ENCODE data around the gene SPO11.

SPO11 gene

DNA sequence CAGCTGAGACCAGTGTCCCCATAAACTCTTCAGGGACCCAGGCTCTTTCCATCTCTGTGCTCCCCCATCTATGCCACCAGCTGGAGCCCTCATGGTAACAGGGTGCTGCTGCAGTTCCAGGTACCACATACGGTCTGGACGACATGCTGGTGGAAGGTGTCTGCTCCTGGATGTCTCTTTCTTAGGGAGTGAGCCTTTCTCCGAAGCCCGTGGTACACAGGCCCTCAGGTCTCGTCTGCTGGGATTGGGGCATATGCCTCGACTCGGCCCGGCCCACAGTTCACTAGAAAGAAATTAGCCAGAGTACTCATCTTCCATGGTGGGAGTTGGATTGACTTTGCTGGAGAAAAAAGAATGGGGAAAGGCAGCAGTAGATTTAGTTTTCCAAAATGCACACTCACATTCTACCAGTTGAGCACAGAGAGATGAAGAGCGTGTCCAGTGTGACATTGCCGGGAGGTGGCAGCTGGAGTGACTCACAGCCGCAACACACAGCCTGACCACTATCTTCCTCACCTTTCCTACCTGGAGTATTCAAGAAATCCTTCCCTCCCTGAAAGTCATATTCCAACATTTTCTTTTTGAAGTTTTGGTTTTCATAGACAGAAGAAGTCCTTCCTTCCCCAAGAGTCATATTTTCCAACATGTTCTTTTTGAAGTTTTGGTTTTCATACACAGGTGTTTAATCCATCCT is 18.6 kb upstream of the SPO11 start:
- DNase-seq (ENCODE audit: low read depth, low spot score), result no peak

DNA sequence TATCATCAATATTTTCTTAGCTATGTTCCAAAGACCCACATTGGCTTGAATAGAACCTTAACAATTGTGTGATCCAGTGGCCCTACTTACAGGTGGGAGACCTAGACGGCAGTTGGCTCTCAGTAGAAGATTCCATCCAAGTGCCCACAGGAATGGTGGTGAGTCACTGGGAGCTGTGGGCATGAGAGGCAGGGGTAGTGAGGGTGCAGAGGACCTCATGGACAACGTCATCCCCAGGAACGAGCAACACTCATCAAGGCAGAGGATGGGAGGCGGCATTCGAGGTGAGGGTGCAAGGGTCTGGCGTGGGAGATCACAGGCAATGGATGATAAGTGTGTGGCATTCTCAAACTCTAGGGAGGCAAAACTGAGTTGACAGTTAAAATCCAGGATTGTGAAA is 17.5 kb upstream of the SPO11 start:
- no peak for DNase-seq (ENCODE audit: low read depth, low spot score)

DNA sequence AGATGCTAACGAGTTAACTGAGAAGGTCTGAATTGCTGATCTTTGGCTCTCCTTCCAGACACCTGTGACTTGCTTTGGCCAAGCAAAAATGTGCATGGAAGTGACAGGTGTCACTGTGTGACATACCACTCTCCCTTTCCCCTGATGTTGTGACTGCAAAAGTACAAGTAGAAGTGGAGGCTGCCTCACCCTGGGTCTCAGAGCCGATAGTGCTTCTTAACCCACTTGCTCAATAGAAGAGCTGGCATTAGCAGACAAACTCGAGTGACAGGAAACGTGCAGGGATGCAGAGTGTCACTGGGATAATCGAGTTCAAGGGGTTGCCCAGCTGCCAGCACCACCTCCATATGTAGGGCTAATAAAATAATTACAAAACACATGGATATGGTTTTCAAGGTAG is 16.4 kb upstream of the SPO11 start:
- DNase-seq (ENCODE audit: low read depth, low spot score), result no peak

DNA sequence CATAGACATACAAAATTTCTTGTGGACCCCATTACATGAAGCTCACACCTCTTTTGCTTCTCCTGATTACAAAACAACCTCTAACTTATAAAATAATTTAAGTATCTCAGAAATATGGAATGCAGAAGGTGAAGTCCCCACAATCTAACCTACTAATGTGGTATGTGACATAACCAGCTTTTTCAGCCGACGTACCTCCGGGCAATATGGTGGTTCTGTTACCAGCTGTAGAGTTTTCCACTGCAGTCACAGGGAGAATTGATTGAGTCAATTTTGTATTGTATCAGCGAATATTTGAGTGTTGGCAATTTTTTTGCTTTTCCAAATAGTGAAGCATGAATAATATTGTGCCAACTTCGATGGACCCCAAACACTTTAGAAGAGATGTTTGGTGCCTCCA is 15.7 kb upstream of the SPO11 start:
- no peak for DNase-seq (ENCODE audit: low read depth, low spot score)

DNA sequence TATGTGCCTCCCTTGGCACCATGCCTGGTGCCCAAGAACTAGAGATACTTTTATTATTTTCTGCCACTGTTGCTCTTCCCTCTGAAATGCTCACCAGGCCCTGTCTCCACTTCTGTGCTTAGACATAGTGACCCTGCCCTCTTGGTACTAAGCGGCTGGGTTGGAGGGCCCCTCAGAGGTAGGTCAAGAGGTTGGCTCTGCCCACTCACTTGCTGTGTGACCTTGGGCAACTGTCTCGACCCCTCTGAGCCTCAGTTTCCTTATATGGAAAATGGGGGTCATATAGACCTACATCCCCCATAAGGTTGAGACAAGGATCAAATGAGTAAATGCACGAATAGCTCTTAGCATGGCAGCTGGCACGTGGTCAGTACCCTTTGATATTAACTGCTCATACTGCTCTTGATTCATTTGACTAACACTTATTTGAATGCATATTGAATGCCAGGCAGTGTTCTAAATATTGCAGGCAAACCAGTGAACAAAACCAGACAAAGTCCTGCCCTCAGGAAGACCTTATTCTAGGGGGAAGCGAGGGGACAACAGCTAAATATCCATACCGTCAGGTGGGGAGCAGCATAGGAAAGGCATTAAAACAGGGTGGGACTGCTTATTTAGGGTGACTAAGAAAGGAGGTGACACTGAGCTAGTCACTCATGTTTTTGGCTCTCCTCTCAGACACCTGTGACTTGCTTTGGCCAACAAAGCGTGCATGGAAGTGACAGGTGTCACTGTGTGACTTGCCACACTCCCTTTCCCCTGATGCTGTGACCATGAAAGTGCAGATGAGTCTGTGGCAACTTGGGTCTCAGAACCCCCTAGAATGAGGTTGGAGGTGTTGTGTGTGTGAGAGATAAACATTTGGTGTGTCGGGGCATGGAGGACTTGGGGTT is 14.3 kb upstream of the SPO11 start:
- DNase-seq (ENCODE audit: low read depth, low spot score), result no peak

DNA sequence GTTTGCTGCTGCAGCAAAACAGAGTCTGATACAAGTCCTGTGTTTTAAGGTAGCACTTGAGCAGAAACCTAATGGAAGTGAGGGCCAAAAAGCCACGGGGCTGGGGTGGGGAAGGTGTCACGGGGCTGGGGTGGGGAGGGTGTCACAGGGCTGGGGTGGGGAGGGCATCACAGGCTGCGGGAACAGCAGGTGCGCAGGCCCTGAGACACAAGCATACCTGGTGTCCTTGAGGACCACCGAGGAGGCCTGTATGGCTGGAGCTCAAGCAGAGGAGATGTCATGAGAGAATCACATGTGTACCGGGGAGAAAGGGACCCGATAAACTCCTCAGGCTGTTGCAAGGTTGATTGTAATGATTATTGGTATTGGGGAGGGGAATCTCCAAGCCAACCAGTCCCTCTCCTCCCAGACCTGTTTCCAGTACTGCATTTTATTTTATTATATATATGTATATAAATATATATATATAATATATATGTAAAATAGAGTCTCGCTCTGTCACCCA is 13.6 kb upstream of the SPO11 start:
- DNase-seq (ENCODE audit: low read depth, low spot score), result no peak

DNA sequence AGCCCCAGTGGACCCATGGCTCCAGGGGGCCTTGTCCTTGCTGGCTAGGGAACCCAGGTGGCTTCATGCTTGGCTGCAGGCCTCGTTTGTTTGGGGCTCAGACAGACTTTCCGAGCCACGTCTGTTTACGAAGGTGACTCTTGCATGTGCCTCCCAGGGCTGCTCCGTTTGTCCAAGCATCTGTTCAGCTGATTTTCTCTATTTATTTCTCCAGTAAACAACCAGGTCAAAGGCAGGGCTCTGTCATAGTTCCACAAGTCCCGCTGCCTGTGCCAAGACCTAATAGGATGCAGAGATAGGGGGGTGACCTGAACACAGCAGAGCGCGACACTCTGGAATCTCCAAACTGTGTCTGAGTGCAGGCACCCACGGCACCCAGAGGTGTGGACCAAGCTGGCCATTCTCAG is 12.8 kb upstream of the SPO11 start:
- no peak for DNase-seq (ENCODE audit: low read depth, low spot score)

DNA sequence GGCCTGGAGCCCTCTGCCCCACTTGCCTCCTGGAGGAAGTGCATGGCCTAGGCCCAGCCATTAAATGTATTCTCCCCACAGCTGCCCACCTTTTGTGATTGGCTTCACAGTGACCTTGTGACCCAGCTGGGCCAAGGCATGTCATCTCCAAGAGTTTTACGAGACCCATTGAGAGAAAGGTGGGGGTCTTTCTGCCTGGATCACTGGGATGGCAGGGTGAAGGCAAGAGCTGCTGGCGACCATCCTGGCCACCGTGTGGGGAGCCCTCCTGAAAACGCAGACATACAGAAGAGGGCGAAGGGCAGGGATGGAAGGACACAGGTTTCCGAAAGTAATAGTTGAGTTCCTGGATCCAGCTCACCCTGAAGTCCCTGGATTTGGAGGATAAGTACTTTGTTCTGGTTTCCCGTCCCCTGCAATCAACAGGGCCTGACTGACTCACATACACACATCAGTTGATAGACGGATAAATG is 12.3 kb upstream of the SPO11 start:
- no peak for DNase-seq (ENCODE audit: low read depth, low spot score)

DNA sequence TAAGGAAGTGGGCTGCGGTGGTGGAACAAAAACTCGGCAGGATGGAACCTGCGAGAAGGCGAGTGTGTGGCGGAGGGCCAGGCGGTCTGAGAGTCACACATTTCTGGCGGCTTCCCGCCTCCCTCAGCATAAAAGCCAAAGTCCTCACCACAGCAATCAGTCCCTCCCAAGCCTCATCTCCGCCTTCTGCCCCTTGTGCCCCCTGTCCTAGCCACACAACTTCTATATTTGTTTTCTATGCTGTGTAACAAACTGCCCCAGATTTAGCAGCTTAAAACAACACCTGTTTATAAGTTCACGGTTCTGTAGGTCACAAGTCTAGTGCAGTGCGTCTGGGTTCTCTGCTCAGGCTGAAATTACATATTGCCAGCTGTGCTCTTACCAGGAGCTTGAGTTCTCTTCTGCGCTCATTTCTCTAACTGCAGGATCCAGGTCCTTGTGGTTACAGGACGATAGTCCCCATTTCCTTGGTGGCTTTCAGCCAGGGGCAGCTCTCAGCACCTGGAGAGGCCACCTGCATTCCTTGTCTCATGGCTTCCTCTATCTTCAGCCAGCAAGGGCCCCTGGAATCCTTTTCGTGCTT is 11.7 kb upstream of the SPO11 start:
- DNase-seq (ENCODE audit: low read depth, low spot score), result no peak

DNA sequence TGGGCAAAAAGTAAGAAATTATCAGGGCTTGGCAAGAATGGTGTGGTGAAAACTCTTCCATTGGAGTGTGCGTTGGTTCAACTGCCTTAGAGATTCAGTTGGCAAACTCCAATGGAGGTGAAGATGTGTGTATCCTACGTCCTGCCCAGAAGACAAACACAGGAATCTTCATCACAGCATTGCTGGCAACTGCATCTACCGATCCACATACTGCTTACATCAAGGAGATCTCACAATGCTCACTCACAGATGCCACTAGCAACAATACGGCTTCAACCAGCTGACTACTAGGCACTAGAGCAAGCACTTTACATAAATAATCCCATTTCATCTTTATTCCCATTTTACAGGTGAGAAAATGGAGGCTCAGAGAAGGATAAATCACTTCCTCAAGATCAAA is 10.0 kb upstream of the SPO11 start:
- DNase-seq (ENCODE audit: low read depth, low spot score), result no peak

DNA sequence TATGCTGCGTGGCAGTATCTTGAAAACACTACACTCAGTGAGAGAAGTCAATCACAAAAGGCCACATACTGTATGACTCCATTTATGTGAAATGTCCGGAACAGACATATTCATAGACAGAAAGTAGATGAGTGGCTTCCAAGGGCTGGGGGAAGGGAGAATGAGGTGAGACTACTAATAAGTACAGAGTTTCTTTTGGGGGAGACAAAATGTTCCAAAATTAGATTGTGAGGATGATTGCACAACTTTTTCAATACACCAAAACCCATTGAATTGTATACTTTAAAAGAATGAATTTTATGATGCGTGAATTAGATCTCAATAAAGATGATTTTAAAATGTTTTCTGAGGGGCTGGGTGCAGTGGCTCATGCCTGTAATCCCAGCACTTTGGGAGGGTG is 9.2 kb upstream of the SPO11 start:
- no peak for DNase-seq (ENCODE audit: low read depth, low spot score)

DNA sequence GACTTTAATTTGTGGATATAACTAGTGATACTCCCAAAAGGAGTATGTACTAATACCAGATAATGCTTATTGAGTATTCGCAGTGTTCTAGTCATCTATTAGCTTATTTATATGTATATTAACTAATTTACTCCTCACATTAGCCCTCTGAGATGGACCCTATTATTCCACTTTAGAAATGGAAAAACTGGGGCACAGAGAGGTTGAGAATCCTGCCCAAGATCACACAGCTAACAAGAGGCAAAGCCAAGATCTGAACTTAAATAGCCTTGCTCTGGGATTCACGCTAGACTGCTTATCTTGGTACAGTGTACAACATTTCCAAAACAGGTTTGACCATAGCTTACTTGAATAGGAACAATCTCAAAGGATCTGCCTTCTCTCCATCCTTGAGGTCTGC is 8.5 kb upstream of the SPO11 start:
- DNase-seq (ENCODE audit: low read depth, low spot score), result no peak

DNA sequence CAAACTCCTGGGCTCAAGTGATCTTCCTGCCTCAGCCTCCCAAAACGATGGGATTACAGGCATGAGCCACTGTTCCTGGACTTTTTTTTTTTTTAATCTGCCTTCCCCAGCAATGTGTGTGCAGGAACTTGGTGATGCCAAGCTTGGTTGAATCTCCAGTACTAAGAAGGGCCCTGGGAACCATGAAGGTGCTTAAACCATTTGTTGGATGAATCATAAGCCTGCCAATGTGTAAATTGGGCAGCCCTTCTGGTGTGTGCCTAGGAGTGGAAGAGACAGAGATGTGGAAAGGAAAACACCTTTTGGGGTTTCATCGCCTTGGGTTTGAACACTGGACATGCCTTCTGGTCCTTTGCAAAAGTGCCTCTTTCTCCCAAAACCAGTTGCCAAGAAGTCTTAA is 7.1 kb upstream of the SPO11 start:
- no peak for DNase-seq (ENCODE audit: low read depth, low spot score)

DNA sequence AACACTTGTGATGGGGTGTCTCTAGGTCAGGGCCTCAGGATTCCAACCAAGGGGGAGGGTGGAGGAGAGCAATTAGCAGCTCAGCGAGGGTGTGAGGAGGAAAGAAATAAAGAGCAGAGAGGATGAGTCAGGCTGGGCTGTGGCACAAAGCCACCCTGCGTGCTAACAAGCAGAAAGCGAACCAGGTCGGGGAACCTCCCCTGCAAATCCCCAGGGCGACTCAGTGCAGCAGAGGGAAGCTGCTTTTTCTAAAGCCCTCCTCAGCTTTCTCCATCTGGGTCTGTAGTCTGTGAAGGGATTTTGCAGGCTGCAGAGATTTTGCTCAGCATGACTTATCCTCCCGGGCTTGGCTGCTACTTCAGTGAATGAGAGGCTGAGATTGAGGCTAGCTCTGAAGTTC is 6.6 kb upstream of the SPO11 start:
- peak; percentile 90 for DNase-seq (ENCODE audit: low read depth, low spot score)

DNA sequence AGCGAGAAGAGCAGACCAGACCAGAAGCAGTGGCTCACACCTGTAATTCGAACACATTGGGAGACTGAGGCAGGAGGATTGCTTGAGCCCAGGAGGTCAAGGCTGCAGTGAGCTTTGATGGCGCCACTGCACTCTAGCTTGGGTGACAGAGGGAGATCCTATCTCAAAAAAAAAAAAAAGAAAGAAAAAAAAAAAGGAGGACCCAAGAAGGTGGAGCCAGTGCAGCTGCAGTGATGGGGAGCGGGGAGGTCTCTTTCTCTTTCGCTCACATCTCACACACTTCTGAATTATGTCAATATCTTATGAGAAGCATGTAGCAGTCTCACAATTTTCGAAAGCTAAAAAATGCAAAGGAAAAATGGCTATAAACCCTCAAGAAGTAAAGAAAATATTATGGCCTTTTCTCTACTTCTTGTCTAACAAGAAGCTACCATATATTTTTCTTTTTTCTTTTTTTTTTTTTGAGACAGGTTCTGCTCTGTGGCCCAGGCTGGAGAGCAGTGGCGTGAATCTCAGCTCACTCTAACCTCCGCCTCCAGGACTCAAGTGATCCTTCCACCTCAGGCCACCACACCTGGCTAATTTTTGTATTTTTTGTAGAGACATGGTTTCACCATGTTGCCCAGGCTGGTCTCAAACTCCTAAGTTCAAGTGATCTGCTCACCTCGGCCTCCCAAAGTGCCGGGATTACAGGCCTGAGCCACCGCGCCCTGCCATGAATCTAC is 3.8 kb upstream of the SPO11 start:
- DNase-seq (ENCODE audit: low read depth, low spot score), result no peak

DNA sequence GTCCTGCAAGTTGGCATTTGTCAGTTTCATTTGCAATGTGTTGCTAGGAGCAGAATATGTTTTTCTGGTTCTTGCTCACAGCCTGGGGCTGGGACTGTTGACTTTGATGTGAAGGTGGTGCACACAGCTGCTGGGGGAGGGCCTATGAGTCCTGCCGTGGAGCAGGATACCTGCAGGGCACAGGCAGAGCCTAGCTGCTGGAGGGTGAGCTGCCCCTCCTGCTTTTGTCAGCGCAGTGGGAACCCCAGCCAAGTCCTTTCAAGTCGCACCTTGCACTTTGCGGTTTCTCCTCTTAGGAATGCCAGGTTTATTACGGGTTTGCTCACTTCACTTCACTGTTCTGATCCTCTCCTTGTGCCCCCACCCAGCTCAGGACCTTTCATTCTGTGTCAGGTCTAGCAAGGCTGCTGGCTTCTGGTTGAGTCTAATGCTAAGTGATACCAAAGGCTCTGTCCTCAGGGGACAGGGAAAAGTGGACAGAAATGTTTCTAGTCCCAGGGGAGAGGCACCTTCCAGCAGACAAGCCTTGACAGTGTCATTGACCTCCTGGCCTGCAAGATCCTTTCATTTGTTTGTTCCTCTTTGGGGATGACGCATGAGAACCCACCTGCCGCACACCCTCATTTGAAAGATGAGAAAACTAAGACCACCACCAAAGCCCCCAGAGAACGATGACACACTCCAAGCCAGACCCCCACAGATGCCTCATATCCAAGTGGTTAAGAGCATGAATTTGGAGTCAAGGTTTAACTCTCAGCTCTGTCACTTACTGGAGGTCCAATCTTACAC is 2.7 kb upstream of the SPO11 start:
- peak; percentile 97 for DNase-seq (ENCODE audit: low read depth, low spot score)

DNA sequence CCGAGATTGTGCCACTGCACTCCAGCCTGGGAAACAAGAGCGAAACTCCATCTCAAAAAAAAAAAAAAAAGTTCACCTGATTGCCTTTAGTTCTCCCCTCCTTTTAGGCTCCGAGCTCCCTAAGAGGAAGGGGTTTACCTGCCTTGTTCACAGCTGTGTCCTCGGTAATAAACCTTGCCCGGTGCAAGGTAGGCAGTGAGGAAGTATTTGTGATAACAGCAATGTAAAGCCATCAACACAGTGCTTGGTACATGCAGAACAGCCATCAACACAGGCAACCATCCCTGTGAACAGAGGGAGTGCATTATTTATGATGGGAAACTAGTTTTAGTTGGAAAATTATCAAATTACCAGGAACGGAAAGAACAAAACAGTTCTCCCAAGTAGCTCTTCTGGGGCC is 1.8 kb upstream of the SPO11 start:
- no peak for DNase-seq (ENCODE audit: low read depth, low spot score)

DNA sequence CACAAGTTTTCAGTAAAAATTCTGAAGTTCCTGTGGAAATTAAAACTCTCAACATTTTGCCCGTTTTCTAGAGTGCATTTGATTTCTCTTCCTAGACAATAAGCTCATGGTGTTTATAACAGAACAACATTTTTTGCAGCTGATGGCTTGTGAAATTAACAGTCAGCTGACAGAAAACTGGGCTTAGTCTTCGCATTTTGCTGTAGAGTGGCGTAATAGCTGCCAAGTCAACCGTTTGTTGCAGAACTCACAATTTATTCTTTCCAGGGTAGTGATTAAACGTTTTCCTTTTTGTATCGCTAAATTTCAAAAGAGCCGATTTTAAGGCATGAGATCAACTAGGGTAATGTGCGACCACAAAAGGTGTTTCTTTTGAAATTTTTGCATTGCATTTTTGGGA is 1.4 kb downstream of the SPO11 start:
- no peak for DNase-seq (ENCODE audit: low read depth, low spot score)

DNA sequence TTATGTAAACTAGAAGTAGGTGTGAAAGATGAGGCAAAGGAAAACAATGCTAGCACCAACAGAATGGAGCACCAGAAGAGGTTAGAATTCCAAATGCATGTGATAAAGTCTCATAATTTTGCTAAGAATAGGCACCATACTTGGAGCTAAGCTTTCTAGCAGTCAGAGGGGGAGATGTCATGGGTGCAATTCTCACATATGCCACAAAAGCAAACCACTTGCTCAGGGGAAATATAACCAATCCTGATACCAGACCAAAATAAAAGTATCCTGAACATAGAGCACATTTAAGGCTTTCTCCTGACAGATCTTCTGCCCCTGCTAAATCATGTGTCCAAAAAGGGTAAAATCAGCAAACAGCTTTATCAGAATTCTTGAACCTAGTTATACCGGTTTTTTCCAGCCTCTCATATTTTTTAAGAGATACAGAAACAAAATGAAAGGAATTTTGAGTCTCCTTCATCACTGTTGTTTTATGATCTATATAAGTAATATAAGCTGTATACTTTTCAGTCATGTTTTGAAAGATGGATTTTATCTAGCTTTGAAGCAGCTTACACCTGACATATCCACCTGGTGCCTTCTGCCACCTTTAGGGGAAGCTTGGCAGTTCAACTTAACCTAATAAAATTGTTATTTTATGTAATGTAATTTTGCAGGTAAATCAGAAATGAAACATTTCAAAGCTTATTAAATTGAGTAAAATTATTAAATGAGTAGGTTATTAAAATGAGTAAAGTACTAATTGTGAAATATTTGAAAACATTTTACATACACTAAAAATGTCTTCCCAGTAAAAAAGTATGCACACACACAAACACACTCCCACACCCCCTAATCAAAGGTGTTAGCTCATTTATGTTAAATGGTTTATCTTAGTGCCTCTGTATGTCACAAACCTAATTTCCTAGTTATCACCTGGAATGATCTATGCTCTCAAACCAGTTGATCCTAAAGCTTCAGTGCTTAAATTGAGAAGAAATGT is 2.8 kb downstream of the SPO11 start:
- DNase-seq (ENCODE audit: low read depth, low spot score), result no peak

DNA sequence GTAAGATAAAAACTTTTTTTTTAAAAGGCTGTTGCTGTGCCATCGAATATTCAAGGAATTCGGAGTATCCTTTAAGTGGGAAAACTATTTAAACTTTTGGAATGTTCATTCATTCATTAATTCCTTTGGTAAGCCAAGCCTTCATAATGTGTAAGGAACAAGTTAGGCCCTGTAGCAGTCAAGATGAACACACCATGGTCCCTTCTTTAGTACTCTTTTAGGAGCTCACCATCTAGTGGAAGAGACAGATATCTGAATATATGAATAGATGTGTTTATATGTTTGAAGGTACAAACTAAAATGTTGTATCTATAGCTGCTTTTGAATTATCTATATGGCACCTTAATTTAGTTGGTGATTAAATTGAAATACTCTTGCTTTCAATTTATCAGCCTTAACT is 5.8 kb downstream of the SPO11 start:
- no peak for DNase-seq (ENCODE audit: low read depth, low spot score)

All from ELF-1 (cell line).